ENCODE results near the gene KRT27.
"Not testable (repeated sequence)": the region's sequence is repeated elsewhere in the genome, so short reads cannot be mapped to it uniquely, and the experiment has no call there.

KRT27 gene

GRCh38 chr17:40760105-40761016 lies 22.0 kb downstream of the KRT27 start:
- H3K27me3 ChIP-seq (ENCODE audit: control insufficient read depth in 1 of 2, insufficient read depth in 2 of 2, low read length in 2 of 2): peaks cover 0 to 5% of the 10 kb centered on the region in 2 donors
- H3K36me3 ChIP-seq (ENCODE audit: control insufficient read depth in 1 of 2, insufficient read depth in 2 of 2, low read length in 2 of 2): no peaks in the 10 kb centered on the region
- no peak overlapping the region for H3K27ac ChIP-seq (ENCODE audit: low read depth, low read length)
- no peak overlapping the region for H3K9ac ChIP-seq (ENCODE audit: low read depth in 1 of 2, low read length in 2 of 2)
- peaks cover 10 to 28% of the 10 kb centered on the region in 2 donors for H3K9me3 ChIP-seq (ENCODE audit: control insufficient read depth in 1 of 2, low read length in 2 of 2)
- no peak overlapping the region for H3K4me3 ChIP-seq (ENCODE audit: low read depth in 1 of 2, low read length in 2 of 2)
- no peaks in the 10 kb centered on the region for H3K4me1 ChIP-seq (ENCODE audit: control insufficient read depth in 1 of 2, insufficient read depth in 2 of 2, low read length in 2 of 2)

GRCh38 chr17:40755231-40755630 lies 27.1 kb downstream of the KRT27 start, which contains the start of gene KRT25:
KRT25 (minus strand) TSS chr17:40755331; CDS start chr17:40755271, 60 bp downstream.
- H3K9ac ChIP-seq (ENCODE audit: low read depth in 1 of 2, low read length in 2 of 2): no peak within 1 kb of the TSS
- H3K36me3 ChIP-seq (ENCODE audit: control insufficient read depth in 1 of 2, insufficient read depth in 2 of 2, low read length in 2 of 2): no peaks in the 10 kb centered on the region
- no peak within 1 kb of the TSS for H3K27ac ChIP-seq (ENCODE audit: low read depth, low read length)
- no peak within 1 kb of the TSS for H3K4me3 ChIP-seq (ENCODE audit: low read depth in 1 of 2, low read length in 2 of 2)
- no peaks in the 10 kb centered on the region for H3K4me1 ChIP-seq (ENCODE audit: control insufficient read depth in 1 of 2, insufficient read depth in 2 of 2, low read length in 2 of 2)
- H3K27me3 ChIP-seq (ENCODE audit: control insufficient read depth in 1 of 2, insufficient read depth in 2 of 2, low read length in 2 of 2): peaks cover 0 to 4% of the 10 kb centered on the region in 2 donors
- H3K9me3 ChIP-seq (ENCODE audit: control insufficient read depth in 1 of 2, low read length in 2 of 2): peaks cover 0 to 10% of the 10 kb centered on the region in 2 donors

- Histone ChIP-seq H3K27ac (ENCODE audit: low read depth, low read length) (no peak overlapping the region), H3K36me3 (ENCODE audit: control insufficient read depth in 1 of 2, insufficient read depth in 2 of 2, low read length in 2 of 2) (no peaks in the 10 kb centered on the region), H3K9me3 (ENCODE audit: control insufficient read depth in 1 of 2, low read length in 2 of 2) (no peaks in the 10 kb centered on the region), H3K27me3 (ENCODE audit: control insufficient read depth in 1 of 2, insufficient read depth in 2 of 2, low read length in 2 of 2) (peaks cover 0 to 4% of the 10 kb centered on the region in 2 donors), H3K4me1 (ENCODE audit: control insufficient read depth in 1 of 2, insufficient read depth in 2 of 2, low read length in 2 of 2) (no peaks in the 10 kb centered on the region), H3K4me3 (ENCODE audit: low read depth in 1 of 2, low read length in 2 of 2) (no peak overlapping the region), H3K9ac (ENCODE audit: low read depth in 1 of 2, low read length in 2 of 2) (no peak overlapping the region)
Measured at GRCh38 chr17:40753804-40754203, 28.5 kb downstream of the KRT27 start.

GRCh38 chr17:40751065-40751464 lies 31.3 kb downstream of the KRT27 start:
- Histone ChIP-seq H3K36me3 (ENCODE audit: control insufficient read depth in 1 of 2, insufficient read depth in 2 of 2, low read length in 2 of 2) (no peaks in the 10 kb centered on the region), H3K27ac (ENCODE audit: low read depth, low read length) (no peak overlapping the region), H3K4me1 (ENCODE audit: control insufficient read depth in 1 of 2, insufficient read depth in 2 of 2, low read length in 2 of 2) (no peaks in the 10 kb centered on the region), H3K4me3 (ENCODE audit: low read depth in 1 of 2, low read length in 2 of 2) (no peak overlapping the region), H3K9me3 (ENCODE audit: control insufficient read depth in 1 of 2, low read length in 2 of 2) (no peaks in the 10 kb centered on the region), H3K9ac (ENCODE audit: low read depth in 1 of 2, low read length in 2 of 2) (no peak overlapping the region), H3K27me3 (ENCODE audit: control insufficient read depth in 1 of 2, insufficient read depth in 2 of 2, low read length in 2 of 2) (peaks cover 4% of the 10 kb centered on the region in 2 donors)

GRCh38 chr17:40750391-40750790 lies 32.0 kb downstream of the KRT27 start:
- H3K27me3 ChIP-seq (ENCODE audit: control insufficient read depth in 1 of 2, insufficient read depth in 2 of 2, low read length in 2 of 2): peaks cover 4 to 8% of the 10 kb centered on the region in 2 donors
- no peak overlapping the region for H3K27ac ChIP-seq (ENCODE audit: low read depth, low read length)
- H3K4me3 ChIP-seq (ENCODE audit: low read depth in 1 of 2, low read length in 2 of 2): no peak overlapping the region
- H3K36me3 ChIP-seq (ENCODE audit: control insufficient read depth in 1 of 2, insufficient read depth in 2 of 2, low read length in 2 of 2): no peaks in the 10 kb centered on the region
- no peak overlapping the region for H3K9ac ChIP-seq (ENCODE audit: low read depth in 1 of 2, low read length in 2 of 2)
- H3K9me3 ChIP-seq (ENCODE audit: control insufficient read depth in 1 of 2, low read length in 2 of 2): no peaks in the 10 kb centered on the region
- no peaks in the 10 kb centered on the region for H3K4me1 ChIP-seq (ENCODE audit: control insufficient read depth in 1 of 2, insufficient read depth in 2 of 2, low read length in 2 of 2)

- not testable (repeated sequence) for H3K4me1 ChIP-seq (ENCODE audit: control insufficient read depth in 1 of 2, insufficient read depth in 2 of 2, low read length in 2 of 2); H3K27ac ChIP-seq (ENCODE audit: low read depth, low read length); H3K4me3 ChIP-seq (ENCODE audit: low read depth in 1 of 2, low read length in 2 of 2); H3K9me3 ChIP-seq (ENCODE audit: control insufficient read depth in 1 of 2, low read length in 2 of 2); H3K9ac ChIP-seq (ENCODE audit: low read depth in 1 of 2, low read length in 2 of 2); H3K36me3 ChIP-seq (ENCODE audit: control insufficient read depth in 1 of 2, insufficient read depth in 2 of 2, low read length in 2 of 2); H3K27me3 ChIP-seq (ENCODE audit: control insufficient read depth in 1 of 2, insufficient read depth in 2 of 2, low read length in 2 of 2)
Measured at GRCh38 chr17:40748666-40749065, 33.7 kb downstream of the KRT27 start.

- Histone ChIP-seq H3K9me3 (ENCODE audit: control insufficient read depth in 1 of 2, low read length in 2 of 2) (no peaks in the 10 kb centered on the region), H3K27ac (ENCODE audit: low read depth, low read length) (no peak overlapping the region), H3K4me3 (ENCODE audit: low read depth in 1 of 2, low read length in 2 of 2) (no peak overlapping the region), H3K4me1 (ENCODE audit: control insufficient read depth in 1 of 2, insufficient read depth in 2 of 2, low read length in 2 of 2) (no peaks in the 10 kb centered on the region), H3K27me3 (ENCODE audit: control insufficient read depth in 1 of 2, insufficient read depth in 2 of 2, low read length in 2 of 2) (peaks cover 0 to 5% of the 10 kb centered on the region in 2 donors), H3K9ac (ENCODE audit: low read depth in 1 of 2, low read length in 2 of 2) (no peak overlapping the region), H3K36me3 (ENCODE audit: control insufficient read depth in 1 of 2, insufficient read depth in 2 of 2, low read length in 2 of 2) (no peaks in the 10 kb centered on the region)
Measured at GRCh38 chr17:40738553-40738952, 43.8 kb downstream of the KRT27 start.

- Histone ChIP-seq H3K4me1 (ENCODE audit: control insufficient read depth in 1 of 2, insufficient read depth in 2 of 2, low read length in 2 of 2) (no peaks in the 10 kb centered on the region), H3K27me3 (ENCODE audit: control insufficient read depth in 1 of 2, insufficient read depth in 2 of 2, low read length in 2 of 2) (peaks cover 0 to 3% of the 10 kb centered on the region in 2 donors), H3K36me3 (ENCODE audit: control insufficient read depth in 1 of 2, insufficient read depth in 2 of 2, low read length in 2 of 2) (no peaks in the 10 kb centered on the region), H3K27ac (ENCODE audit: low read depth, low read length) (no peak overlapping the region), H3K9ac (ENCODE audit: low read depth in 1 of 2, low read length in 2 of 2) (no peak overlapping the region), H3K4me3 (ENCODE audit: low read depth in 1 of 2, low read length in 2 of 2) (no peak overlapping the region), H3K9me3 (ENCODE audit: control insufficient read depth in 1 of 2, low read length in 2 of 2) (no peaks in the 10 kb centered on the region)
Measured at GRCh38 chr17:40735016-40735415, 47.3 kb downstream of the KRT27 start.

GRCh38 chr17:40734018-40734417 lies 48.3 kb downstream of the KRT27 start:
- Histone ChIP-seq H3K36me3 (ENCODE audit: control insufficient read depth in 1 of 2, insufficient read depth in 2 of 2, low read length in 2 of 2) (no peaks in the 10 kb centered on the region), H3K9me3 (ENCODE audit: control insufficient read depth in 1 of 2, low read length in 2 of 2) (no peaks in the 10 kb centered on the region), H3K27ac (ENCODE audit: low read depth, low read length) (no peak overlapping the region), H3K27me3 (ENCODE audit: control insufficient read depth in 1 of 2, insufficient read depth in 2 of 2, low read length in 2 of 2) (peaks cover 0 to 3% of the 10 kb centered on the region in 2 donors), H3K4me3 (ENCODE audit: low read depth in 1 of 2, low read length in 2 of 2) (no peak overlapping the region), H3K9ac (ENCODE audit: low read depth in 1 of 2, low read length in 2 of 2) (no peak overlapping the region), H3K4me1 (ENCODE audit: control insufficient read depth in 1 of 2, insufficient read depth in 2 of 2, low read length in 2 of 2) (no peaks in the 10 kb centered on the region)

- no peak overlapping the region for H3K4me3 ChIP-seq (ENCODE audit: low read depth in 1 of 2, low read length in 2 of 2)
- H3K27me3 ChIP-seq (ENCODE audit: control insufficient read depth in 1 of 2, insufficient read depth in 2 of 2, low read length in 2 of 2): no peaks in the 10 kb centered on the region
- no peaks in the 10 kb centered on the region for H3K4me1 ChIP-seq (ENCODE audit: control insufficient read depth in 1 of 2, insufficient read depth in 2 of 2, low read length in 2 of 2)
- H3K36me3 ChIP-seq (ENCODE audit: control insufficient read depth in 1 of 2, insufficient read depth in 2 of 2, low read length in 2 of 2): no peaks in the 10 kb centered on the region
- no peak overlapping the region for H3K9ac ChIP-seq (ENCODE audit: low read depth in 1 of 2, low read length in 2 of 2)
- no peaks in the 10 kb centered on the region for H3K9me3 ChIP-seq (ENCODE audit: control insufficient read depth in 1 of 2, low read length in 2 of 2)
- H3K27ac ChIP-seq (ENCODE audit: low read depth, low read length): no peak overlapping the region
Measured at GRCh38 chr17:40730970-40731369, 51.4 kb downstream of the KRT27 start.

Data from duodenal mucosa (tissue), 2 donors.